Thyroid gland (tissue), 4 donors: ENCODE measurements around the gene XPO1.

Source experiments
- POLR2A ChIP-seq, 2 donors: fragments of 450-650 bp; IDR thresholded peaks; one replicate each; pipeline ENCODE4 v1.6.1; 2017; ENCODE audit warnings: antibody characterized with exemption in 2 of 2, mild to moderate bottlenecking in 2 of 2, moderate library complexity in 1 of 2
- TF ChIP-seq, protein P1 (sequence below), 6 experiments: fragments of 200-600 bp in 3 of 6; fragments of 450-650 bp in 3 of 6; sonication (generic) in 3 of 6; IDR thresholded peaks; one replicate each; pipeline ENCODE4 v1.5.1; 2016 to 2019; ENCODE audit warnings: antibody characterized with exemption in 6 of 6, mild to moderate bottlenecking in 2 of 6, inconsistent platforms in 1 of 6, moderate library complexity in 1 of 6

DNA sequence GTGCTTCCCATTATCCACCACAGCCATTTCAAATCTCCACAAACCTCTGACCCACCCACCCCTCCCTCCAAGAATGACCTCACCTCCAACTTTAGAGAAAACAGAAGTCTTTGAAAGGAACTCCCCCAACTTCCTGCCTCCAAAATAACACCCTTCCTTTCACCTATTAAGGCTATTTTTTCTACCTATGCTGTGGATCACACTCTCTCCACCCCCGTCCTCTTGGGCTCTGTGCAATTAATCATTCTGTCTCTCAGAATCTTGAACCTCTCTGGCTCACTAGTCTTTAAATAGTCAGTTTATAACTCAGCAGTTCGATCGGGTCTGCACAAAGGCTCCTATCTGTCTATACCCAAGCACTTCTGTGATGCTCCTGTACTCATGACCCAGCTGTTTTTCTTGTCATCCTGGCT lies 37.3 kb upstream of the XPO1 start:
- no peak for TF ChIP-seq POLR2A (IDR thresholded peaks at IDR 0.05)
- TF ChIP-seq, protein P1, sequence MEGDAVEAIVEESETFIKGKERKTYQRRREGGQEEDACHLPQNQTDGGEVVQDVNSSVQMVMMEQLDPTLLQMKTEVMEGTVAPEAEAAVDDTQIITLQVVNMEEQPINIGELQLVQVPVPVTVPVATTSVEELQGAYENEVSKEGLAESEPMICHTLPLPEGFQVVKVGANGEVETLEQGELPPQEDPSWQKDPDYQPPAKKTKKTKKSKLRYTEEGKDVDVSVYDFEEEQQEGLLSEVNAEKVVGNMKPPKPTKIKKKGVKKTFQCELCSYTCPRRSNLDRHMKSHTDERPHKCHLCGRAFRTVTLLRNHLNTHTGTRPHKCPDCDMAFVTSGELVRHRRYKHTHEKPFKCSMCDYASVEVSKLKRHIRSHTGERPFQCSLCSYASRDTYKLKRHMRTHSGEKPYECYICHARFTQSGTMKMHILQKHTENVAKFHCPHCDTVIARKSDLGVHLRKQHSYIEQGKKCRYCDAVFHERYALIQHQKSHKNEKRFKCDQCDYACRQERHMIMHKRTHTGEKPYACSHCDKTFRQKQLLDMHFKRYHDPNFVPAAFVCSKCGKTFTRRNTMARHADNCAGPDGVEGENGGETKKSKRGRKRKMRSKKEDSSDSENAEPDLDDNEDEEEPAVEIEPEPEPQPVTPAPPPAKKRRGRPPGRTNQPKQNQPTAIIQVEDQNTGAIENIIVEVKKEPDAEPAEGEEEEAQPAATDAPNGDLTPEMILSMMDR (IDR thresholded peaks at IDR 0.05) = no peak
